Measurements from ENCODE around the gene UHMK1. TPM values are rescaled to one million over a fixed set of nuclear protein-coding genes. Genes with fewer than 3 reads are reported as not detected.
"Not testable (repeated sequence)": the region's sequence is repeated elsewhere in the genome, so short reads cannot be mapped to it uniquely, and the experiment has no call there.

The UHMK1 gene
- 10 to 100 TPM; 60.2 to 62.6 TPM for total RNA-seq

- H3K27me3 Mint-ChIP-seq, result peaks cover 1% of the 10 kb centered on the region
- peak; percentile 85 for DNase-seq
Measured at GRCh38 chr1:162497723-162498495, at the start of gene UHMK1. Gene UHMK1 (plus strand): TSS chr1:162497818. CDS start chr1:162498001, 183 bp downstream.

GRCh38 chr1:162454361-162454760 is 43.3 kb upstream of the UHMK1 start:
- H3K4me1 Mint-ChIP-seq; H3K9me3 Mint-ChIP-seq; ATAC-seq (ENCODE audit: low read depth); H3K36me3 Mint-ChIP-seq; H3K4me3 Mint-ChIP-seq; DNase-seq; H3K27me3 Mint-ChIP-seq; H3K27ac Mint-ChIP-seq; POLR2A ChIA-PET: not testable (repeated sequence)

More at GRCh38 chr1:162497723-162498495, at the start of gene UHMK1:
- peak; percentile 97 for ATAC-seq (ENCODE audit: low read depth)
- Mint-ChIP-seq H3K9me3 (no peaks in the 10 kb centered on the region), H3K27ac (peak within 1 kb of the TSS; percentile 92), H3K36me3 (peaks cover 10% of the 10 kb centered on the region), H3K4me3 (peak within 1 kb of the TSS; percentile 94), H3K4me1 (peaks cover 28% of the 10 kb centered on the region)
- POLR2A ChIA-PET, result no interaction called here

- Mint-ChIP-seq H3K9me3 (no peaks in the 10 kb centered on the region), H3K4me3 (no peak overlapping the region), H3K27me3 (no peaks in the 10 kb centered on the region), H3K36me3 (no peaks in the 10 kb centered on the region), H3K4me1 (no peaks in the 10 kb centered on the region), H3K27ac (no peak overlapping the region)
- POLR2A ChIA-PET, result no interaction called here
- ATAC-seq (ENCODE audit: low read depth), result no peak
- no peak for DNase-seq
Measured at GRCh38 chr1:162456323-162456722, 41.3 kb upstream of the UHMK1 start.

GRCh38 chr1:162458236-162458635 is 39.4 kb upstream of the UHMK1 start:
- POLR2A ChIA-PET, result no interaction called here
- no peak for DNase-seq
- no peaks in the 10 kb centered on the region for H3K4me1 Mint-ChIP-seq

GRCh38 chr1:162462425-162462824 is 35.2 kb upstream of the UHMK1 start:
- H3K36me3 Mint-ChIP-seq; H3K27ac Mint-ChIP-seq; H3K4me3 Mint-ChIP-seq; H3K9me3 Mint-ChIP-seq; H3K4me1 Mint-ChIP-seq; ATAC-seq (ENCODE audit: low read depth); H3K27me3 Mint-ChIP-seq; DNase-seq; POLR2A ChIA-PET: not testable (repeated sequence)

More at GRCh38 chr1:162458236-162458635, 39.4 kb upstream of the UHMK1 start:
- no peak overlapping the region for H3K4me3 Mint-ChIP-seq
- H3K9me3 Mint-ChIP-seq, result no peaks in the 10 kb centered on the region
- H3K27ac Mint-ChIP-seq, result no peak overlapping the region
- no peak for ATAC-seq (ENCODE audit: low read depth)
- H3K27me3 Mint-ChIP-seq, result no peaks in the 10 kb centered on the region
- no peaks in the 10 kb centered on the region for H3K36me3 Mint-ChIP-seq

- H3K27me3 Mint-ChIP-seq, result no peaks in the 10 kb centered on the region
- POLR2A ChIA-PET, result no interaction called here
Measured at GRCh38 chr1:162463021-162463420, 34.6 kb upstream of the UHMK1 start.

GRCh38 chr1:162466797-162467196 is 30.8 kb upstream of the UHMK1 start:
- POLR2A ChIA-PET, result no interaction called here
- no peaks in the 10 kb centered on the region for H3K27me3 Mint-ChIP-seq
- H3K4me1 Mint-ChIP-seq, result no peaks in the 10 kb centered on the region
- H3K36me3 Mint-ChIP-seq, result no peaks in the 10 kb centered on the region
- no peak overlapping the region for H3K27ac Mint-ChIP-seq
- no peak overlapping the region for H3K4me3 Mint-ChIP-seq
- DNase-seq (no peak), ATAC-seq (ENCODE audit: low read depth) (no peak)
- peaks cover 5% of the 10 kb centered on the region for H3K9me3 Mint-ChIP-seq

More at GRCh38 chr1:162463021-162463420, 34.6 kb upstream of the UHMK1 start:
- Mint-ChIP-seq H3K4me3 (no peak overlapping the region), H3K36me3 (no peaks in the 10 kb centered on the region), H3K4me1 (no peaks in the 10 kb centered on the region), H3K9me3 (peaks cover 5% of the 10 kb centered on the region), H3K27ac (no peak overlapping the region)
- DNase-seq, result no peak
- ATAC-seq (ENCODE audit: low read depth), result no peak

GRCh38 chr1:162470216-162470615 is 27.4 kb upstream of the UHMK1 start:
- Mint-ChIP-seq H3K27ac (no peak overlapping the region), H3K9me3 (peaks cover 5% of the 10 kb centered on the region), H3K36me3 (no peaks in the 10 kb centered on the region), H3K4me3 (no peak overlapping the region), H3K27me3 (no peaks in the 10 kb centered on the region), H3K4me1 (no peaks in the 10 kb centered on the region)
- DNase-seq, result no peak
- ATAC-seq (ENCODE audit: low read depth), result no peak
- POLR2A ChIA-PET, result no interaction called here

- ATAC-seq (ENCODE audit: low read depth), result no peak
- H3K27me3 Mint-ChIP-seq, result no peaks in the 10 kb centered on the region
- POLR2A ChIA-PET, result no interaction called here
- H3K27ac Mint-ChIP-seq, result no peak overlapping the region
- H3K9me3 Mint-ChIP-seq, result peaks cover 6% of the 10 kb centered on the region
- no peaks in the 10 kb centered on the region for H3K4me1 Mint-ChIP-seq
- no peak for DNase-seq
- H3K4me3 Mint-ChIP-seq, result no peak overlapping the region
- H3K36me3 Mint-ChIP-seq, result no peaks in the 10 kb centered on the region
Measured at GRCh38 chr1:162471290-162471853, 26.2 kb upstream of the UHMK1 start.

GRCh38 chr1:162475089-162475488 is 22.5 kb upstream of the UHMK1 start:
- Mint-ChIP-seq H3K4me1 (no peaks in the 10 kb centered on the region), H3K4me3 (no peak overlapping the region), H3K36me3 (no peaks in the 10 kb centered on the region), H3K27me3 (peaks cover 5% of the 10 kb centered on the region), H3K27ac (no peak overlapping the region), H3K9me3 (peaks cover 7% of the 10 kb centered on the region)
- DNase-seq (no peak), ATAC-seq (ENCODE audit: low read depth) (no peak)
- POLR2A ChIA-PET, result no interaction called here

GRCh38 chr1:162475539-162476185 is 22.0 kb upstream of the UHMK1 start:
- Mint-ChIP-seq H3K27me3 (peaks cover 5% of the 10 kb centered on the region), H3K36me3 (no peaks in the 10 kb centered on the region), H3K27ac (no peak overlapping the region), H3K4me3 (no peak overlapping the region), H3K9me3 (peaks cover 7% of the 10 kb centered on the region), H3K4me1 (no peaks in the 10 kb centered on the region)
- POLR2A ChIA-PET, result no interaction called here
- ATAC-seq (ENCODE audit: low read depth) (no peak), DNase-seq (no peak)

- POLR2A ChIA-PET, result no interaction called here
- Mint-ChIP-seq H3K27ac (no peak overlapping the region), H3K4me1 (no peaks in the 10 kb centered on the region), H3K4me3 (no peak overlapping the region), H3K27me3 (peaks cover 5% of the 10 kb centered on the region), H3K9me3 (peaks cover 7% of the 10 kb centered on the region), H3K36me3 (no peaks in the 10 kb centered on the region)
- no peak for DNase-seq
- no peak for ATAC-seq (ENCODE audit: low read depth)
Measured at GRCh38 chr1:162476620-162477019, 21.0 kb upstream of the UHMK1 start.

- H3K9me3 Mint-ChIP-seq, result no peaks in the 10 kb centered on the region
- no peaks in the 10 kb centered on the region for H3K36me3 Mint-ChIP-seq
- H3K27ac Mint-ChIP-seq, result no peak overlapping the region
- POLR2A ChIA-PET, result no interaction called here
- no peaks in the 10 kb centered on the region for H3K4me1 Mint-ChIP-seq
- H3K27me3 Mint-ChIP-seq, result peaks cover 12% of the 10 kb centered on the region
- ATAC-seq (ENCODE audit: low read depth) (no peak), DNase-seq (no peak)
- no peak overlapping the region for H3K4me3 Mint-ChIP-seq
Measured at GRCh38 chr1:162485236-162485635, 12.4 kb upstream of the UHMK1 start.

- no peaks in the 10 kb centered on the region for H3K9me3 Mint-ChIP-seq
- H3K27me3 Mint-ChIP-seq, result peaks cover 18% of the 10 kb centered on the region
- POLR2A ChIA-PET, result no interaction called here
- no peaks in the 10 kb centered on the region for H3K36me3 Mint-ChIP-seq
- ATAC-seq (ENCODE audit: low read depth), result no peak
- DNase-seq, result no peak
- H3K27ac Mint-ChIP-seq, result no peak overlapping the region
- H3K4me3 Mint-ChIP-seq, result no peak overlapping the region
- H3K4me1 Mint-ChIP-seq, result no peaks in the 10 kb centered on the region
Measured at GRCh38 chr1:162487241-162487640, 10.4 kb upstream of the UHMK1 start.
